Panc1 (cell line): ENCODE data around the gene DES. TPM values are rescaled to one million over a fixed set of nuclear protein-coding genes. Genes with fewer than 3 reads are reported as not detected.

Experiments
- ATAC-seq: fragments of 200-7000 bp; cut with Tn5 transposase; 2 replicates; pipeline ENCODE4 v1.9.1; 2020; ENCODE audit warnings: mild to moderate bottlenecking, moderate library complexity
- BruUV-seq: library from RNA; stranded (reverse); fragments of 400-500 nt; replicated peaks from 2 replicates; lab custom pipeline; 2021; lab: Mats Ljungman, UMichigan
- CTCF ChIA-PET: fragments of 300-600 bp; sonication (Branson Sonifier 250); formaldehyde crosslinking; loops from one replicate; lab custom pipeline; 2022; ENCODE audit warnings: antibody characterized with exemption; lab: Charles Lee
- POLR2A ChIA-PET: fragments of 300-600 bp; sonication (Branson Sonifier 250); formaldehyde crosslinking; loops from one replicate; lab custom pipeline; 2022; ENCODE audit warnings: antibody characterized with exemption; lab: Charles Lee
- DNase-seq: peaks from one replicate; pipeline ENCODE4 v3.0.0-alpha.2; 2010; ENCODE audit warnings: low read depth, low spot score
- H3K27ac ChIP-seq: 2 replicates; pipeline ENCODE4 v1.5.1; 2011; ENCODE audit warnings: mild to moderate bottlenecking, low read length, inconsistent platforms
- H3K27me3 ChIP-seq: fragments of 200-500 bp; sonication (Bioruptor generic); 2 replicates; pipeline ENCODE4 v1.6.0; 2014; ENCODE audit warnings: low read length, inconsistent platforms; ENCODE audit not compliant: control insufficient read depth, insufficient read depth
- H3K36me3 ChIP-seq: fragments of 200-500 bp; sonication (Bioruptor generic); 2 replicates; pipeline ENCODE4 v1.5.1; 2014; ENCODE audit warnings: inconsistent platforms, mild to moderate bottlenecking, low read length, moderate library complexity; ENCODE audit not compliant: control insufficient read depth, insufficient read depth
- H3K4me1 ChIP-seq: 2 replicates; pipeline ENCODE4 v1.5.1; 2011; ENCODE audit warnings: inconsistent platforms, mild to moderate bottlenecking, low read length, moderate library complexity; ENCODE audit not compliant: control insufficient read depth, insufficient read depth
- H3K4me3 ChIP-seq, 2 experiments: 2 replicates each; pipeline ENCODE4 v1.5.1; 2011 to 2012; ENCODE audit warnings: low read depth in 2 of 2, low read length in 2 of 2, mild to moderate bottlenecking in 2 of 2, inconsistent platforms in 1 of 2, moderate library complexity in 1 of 2
- H3K9me3 ChIP-seq: fragments of 200-500 bp; sonication (Bioruptor generic); 2 replicates; pipeline ENCODE4 v1.5.1; 2014; ENCODE audit warnings: low read depth, mild to moderate bottlenecking, inconsistent platforms, low read length, moderate library complexity; ENCODE audit not compliant: control insufficient read depth, insufficient read depth
- POLR2AphosphoS5 ChIP-seq: IDR thresholded peaks from 2 replicates; pipeline ENCODE4 v1.6.1; 2012; ENCODE audit warnings: mild to moderate bottlenecking, low read depth, low read length, moderate library complexity
- SIN3A ChIP-seq: IDR thresholded peaks from 2 replicates; pipeline ENCODE4 v1.6.1; 2012; ENCODE audit warnings: low read depth, mild to moderate bottlenecking, low read length, moderate library complexity, borderline replicate concordance; ENCODE audit not compliant: insufficient read depth
- TCF7L2 ChIP-seq: IDR thresholded peaks from 2 replicates; pipeline ENCODE4 v1.6.1; 2011; ENCODE audit warnings: mild to moderate bottlenecking, low read depth, low read length, inconsistent platforms
- in situ Hi-C: cut with HindIII; loops from 2 replicates; pipeline ENCODE4 v1.10.0; 2016; ENCODE audit warnings: low sequenced_read_pairs, low pct_unique_long_range_greater_than_20kb
- intact Hi-C: fragments of 100-400 bp; cut with micrococcal nuclease; formaldehyde crosslinking; loops from one replicate; pipeline ENCODE4 v1.10.0; 2022; ENCODE audit not compliant: unreplicated experiment
- total RNA-seq: library from RNA; stranded (reverse); gene quantifications from one replicate; pipeline ENCODE4 v1.2.1, GENCODE V29; 2021; ENCODE audit not compliant: unreplicated experiment
- TF ChIP-seq, protein P1 (sequence below): fragments of 450-650 bp; IDR thresholded peaks from 2 replicates; pipeline ENCODE4 v1.5.1; 2017; ENCODE audit warnings: mild to moderate bottlenecking
- TF ChIP-seq, protein P2 (sequence below), 2 experiments: IDR thresholded peaks; 2 replicates each; pipeline ENCODE4 v1.6.1; 2011 to 2012; ENCODE audit warnings: low read depth in 2 of 2, control low read depth in 1 of 2, low read length in 1 of 2, mild to moderate bottlenecking in 1 of 2, moderate library complexity in 1 of 2; ENCODE audit not compliant: insufficient read depth in 1 of 2

DES gene
- total RNA-seq, 1 experiment from 2014 or later, result 0.69 TPM

DNA sequence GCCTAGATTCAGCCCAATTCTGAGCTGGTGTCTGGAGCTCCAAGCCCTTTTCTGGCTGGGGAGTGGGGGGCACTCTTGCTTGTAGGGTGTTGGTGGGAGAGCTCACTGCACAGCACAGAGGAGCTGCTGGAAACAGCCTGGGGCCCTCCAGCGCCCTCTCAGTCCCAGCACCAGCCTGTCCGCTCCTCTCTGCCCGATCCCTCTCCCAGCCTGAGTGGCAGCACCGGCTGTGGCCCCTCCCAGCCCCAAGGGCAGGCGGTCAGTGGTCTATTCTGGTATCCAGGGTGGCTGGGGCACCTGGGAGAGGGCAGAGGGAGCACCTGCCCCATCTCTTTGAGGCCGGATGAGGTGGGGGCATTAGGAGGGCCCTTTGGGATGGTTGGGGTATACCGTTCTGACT, 13.2 kb upstream of the DES start:
- H3K9me3 ChIP-seq, result no peaks in the 10 kb centered on the region
- POLR2A ChIA-PET, result no interaction called here
- no TSS peak for BruUV-seq
- TF ChIP-seq, protein P1, sequence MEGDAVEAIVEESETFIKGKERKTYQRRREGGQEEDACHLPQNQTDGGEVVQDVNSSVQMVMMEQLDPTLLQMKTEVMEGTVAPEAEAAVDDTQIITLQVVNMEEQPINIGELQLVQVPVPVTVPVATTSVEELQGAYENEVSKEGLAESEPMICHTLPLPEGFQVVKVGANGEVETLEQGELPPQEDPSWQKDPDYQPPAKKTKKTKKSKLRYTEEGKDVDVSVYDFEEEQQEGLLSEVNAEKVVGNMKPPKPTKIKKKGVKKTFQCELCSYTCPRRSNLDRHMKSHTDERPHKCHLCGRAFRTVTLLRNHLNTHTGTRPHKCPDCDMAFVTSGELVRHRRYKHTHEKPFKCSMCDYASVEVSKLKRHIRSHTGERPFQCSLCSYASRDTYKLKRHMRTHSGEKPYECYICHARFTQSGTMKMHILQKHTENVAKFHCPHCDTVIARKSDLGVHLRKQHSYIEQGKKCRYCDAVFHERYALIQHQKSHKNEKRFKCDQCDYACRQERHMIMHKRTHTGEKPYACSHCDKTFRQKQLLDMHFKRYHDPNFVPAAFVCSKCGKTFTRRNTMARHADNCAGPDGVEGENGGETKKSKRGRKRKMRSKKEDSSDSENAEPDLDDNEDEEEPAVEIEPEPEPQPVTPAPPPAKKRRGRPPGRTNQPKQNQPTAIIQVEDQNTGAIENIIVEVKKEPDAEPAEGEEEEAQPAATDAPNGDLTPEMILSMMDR, result no peak
- TF ChIP-seq SIN3A, result no peak
- TF ChIP-seq, protein P2, sequence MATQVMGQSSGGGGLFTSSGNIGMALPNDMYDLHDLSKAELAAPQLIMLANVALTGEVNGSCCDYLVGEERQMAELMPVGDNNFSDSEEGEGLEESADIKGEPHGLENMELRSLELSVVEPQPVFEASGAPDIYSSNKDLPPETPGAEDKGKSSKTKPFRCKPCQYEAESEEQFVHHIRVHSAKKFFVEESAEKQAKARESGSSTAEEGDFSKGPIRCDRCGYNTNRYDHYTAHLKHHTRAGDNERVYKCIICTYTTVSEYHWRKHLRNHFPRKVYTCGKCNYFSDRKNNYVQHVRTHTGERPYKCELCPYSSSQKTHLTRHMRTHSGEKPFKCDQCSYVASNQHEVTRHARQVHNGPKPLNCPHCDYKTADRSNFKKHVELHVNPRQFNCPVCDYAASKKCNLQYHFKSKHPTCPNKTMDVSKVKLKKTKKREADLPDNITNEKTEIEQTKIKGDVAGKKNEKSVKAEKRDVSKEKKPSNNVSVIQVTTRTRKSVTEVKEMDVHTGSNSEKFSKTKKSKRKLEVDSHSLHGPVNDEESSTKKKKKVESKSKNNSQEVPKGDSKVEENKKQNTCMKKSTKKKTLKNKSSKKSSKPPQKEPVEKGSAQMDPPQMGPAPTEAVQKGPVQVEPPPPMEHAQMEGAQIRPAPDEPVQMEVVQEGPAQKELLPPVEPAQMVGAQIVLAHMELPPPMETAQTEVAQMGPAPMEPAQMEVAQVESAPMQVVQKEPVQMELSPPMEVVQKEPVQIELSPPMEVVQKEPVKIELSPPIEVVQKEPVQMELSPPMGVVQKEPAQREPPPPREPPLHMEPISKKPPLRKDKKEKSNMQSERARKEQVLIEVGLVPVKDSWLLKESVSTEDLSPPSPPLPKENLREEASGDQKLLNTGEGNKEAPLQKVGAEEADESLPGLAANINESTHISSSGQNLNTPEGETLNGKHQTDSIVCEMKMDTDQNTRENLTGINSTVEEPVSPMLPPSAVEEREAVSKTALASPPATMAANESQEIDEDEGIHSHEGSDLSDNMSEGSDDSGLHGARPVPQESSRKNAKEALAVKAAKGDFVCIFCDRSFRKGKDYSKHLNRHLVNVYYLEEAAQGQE (IDR thresholded peaks at IDR 0.05; ENCODE audit: insufficient read depth in 1 of 2, low read depth in 2 of 2, low read length in 1 of 2), result no peak
- no peak for TF ChIP-seq POLR2AphosphoS5
- TF ChIP-seq TCF7L2, result no peak
- H3K27me3 ChIP-seq, result no peaks in the 10 kb centered on the region
- intact Hi-C loops, result no loop called here
- no peak overlapping the region for H3K4me3 ChIP-seq
- no peak for DNase-seq
- H3K36me3 ChIP-seq, result no peaks in the 10 kb centered on the region
- H3K27ac ChIP-seq, result no peak overlapping the region
- CTCF ChIA-PET, result interaction anchor here (0.6 to 5.0 kb wide), 4 partner anchors 13 to 125 kb away, joined by 4 to 29 read pairs (median 6); partner anchors contain the start of gene DNPEP
- in situ Hi-C loops, result no loop called here
- peak; percentile 44; the same call in 1 of the 2 replicates for ATAC-seq
- H3K4me1 ChIP-seq, result peaks cover 19% of the 10 kb centered on the region

GRCh38 chr2:219405451-219405850, 12.7 kb upstream of the DES start:
- in situ Hi-C loops (no loop called here), intact Hi-C loops (no loop called here)
- H3K36me3 ChIP-seq, result no peaks in the 10 kb centered on the region
- BruUV-seq, result no TSS peak
- ChIA-PET CTCF (interaction anchor here (1.2 to 5.0 kb wide), 2 partner anchors 17 to 124 kb away, joined by 8 to 29 read pairs; partner anchors contain the start of gene DNPEP), POLR2A (no interaction called here)
- no peaks in the 10 kb centered on the region for H3K9me3 ChIP-seq
- H3K4me1 ChIP-seq, result peaks cover 14% of the 10 kb centered on the region
- TF ChIP-seq POLR2AphosphoS5 (no peak), TCF7L2 (no peak)
- TF ChIP-seq, protein P2 (IDR thresholded peaks at IDR 0.05; ENCODE audit: insufficient read depth in 1 of 2, low read depth in 2 of 2, low read length in 1 of 2), result no peak
- no peaks in the 10 kb centered on the region for H3K27me3 ChIP-seq
- DNase-seq (no peak), ATAC-seq (peak; percentile 53)
- H3K4me3 ChIP-seq, result no peak overlapping the region
- no peak overlapping the region for H3K27ac ChIP-seq
